HG03175 (cell line): ENCODE data around the gene TSEN15.
"Not testable (repeated sequence)": the region's sequence is repeated elsewhere in the genome, so short reads cannot be mapped to it uniquely, and the experiment has no call there.

Source experiments
- ATAC-seq: cut with Tn5 transposase; IDR thresholded peaks from one replicate; pipeline ENCODE4 v1.9.1; 2021; ENCODE audit warnings: mild to moderate bottlenecking, moderate library complexity; ENCODE audit not compliant: unreplicated experiment

TSEN15 gene

DNA sequence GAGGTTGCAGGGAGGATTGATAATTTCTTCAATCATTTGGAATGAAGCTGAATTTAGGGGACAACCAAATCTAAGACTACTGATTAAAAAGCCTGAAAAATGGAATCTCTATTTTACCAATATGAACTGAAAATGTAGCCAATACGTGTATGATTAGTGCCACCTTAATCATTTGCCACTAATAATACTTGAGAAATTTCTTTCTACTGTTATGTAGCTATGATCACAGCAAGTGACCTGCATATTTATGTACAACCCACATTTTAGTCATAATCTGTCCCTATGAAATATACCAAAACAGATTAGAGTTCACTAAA lies 20.5 kb upstream of the TSEN15 start:
- ATAC-seq, result no peak

DNA sequence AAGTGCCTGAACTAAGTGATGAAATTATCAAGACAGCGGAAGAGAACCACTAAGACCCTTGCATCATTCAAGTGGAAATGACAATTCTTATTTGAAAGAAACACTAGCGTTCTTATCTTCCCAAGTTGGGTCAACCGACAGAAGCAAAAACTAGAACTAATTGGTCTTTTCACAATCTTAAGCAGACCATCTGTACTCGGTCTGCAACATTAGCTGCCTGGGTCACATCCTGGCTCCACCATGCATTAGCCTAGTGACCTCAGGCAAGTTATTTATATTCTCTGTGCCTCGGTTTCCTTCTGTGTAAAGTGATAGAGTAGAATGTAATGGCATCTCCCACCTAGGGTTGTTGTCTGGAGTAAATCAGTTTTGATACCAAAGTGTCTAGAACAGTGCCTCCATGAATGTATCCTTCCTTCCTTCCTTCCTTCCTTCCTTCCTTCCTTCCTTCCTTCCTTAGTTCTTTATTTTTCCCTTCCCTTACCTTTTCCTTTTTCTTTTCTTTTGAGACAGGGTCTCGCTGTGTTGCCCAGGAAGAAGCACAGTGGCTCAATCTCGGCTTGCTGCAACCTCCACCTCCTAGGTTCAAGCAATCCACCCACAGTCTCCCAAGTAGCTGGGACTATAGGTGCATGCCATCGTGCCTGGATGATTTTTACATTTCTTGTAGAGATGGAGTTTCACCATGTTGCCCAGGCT lies 20.0 kb upstream of the TSEN15 start:
- no peak for ATAC-seq

DNA sequence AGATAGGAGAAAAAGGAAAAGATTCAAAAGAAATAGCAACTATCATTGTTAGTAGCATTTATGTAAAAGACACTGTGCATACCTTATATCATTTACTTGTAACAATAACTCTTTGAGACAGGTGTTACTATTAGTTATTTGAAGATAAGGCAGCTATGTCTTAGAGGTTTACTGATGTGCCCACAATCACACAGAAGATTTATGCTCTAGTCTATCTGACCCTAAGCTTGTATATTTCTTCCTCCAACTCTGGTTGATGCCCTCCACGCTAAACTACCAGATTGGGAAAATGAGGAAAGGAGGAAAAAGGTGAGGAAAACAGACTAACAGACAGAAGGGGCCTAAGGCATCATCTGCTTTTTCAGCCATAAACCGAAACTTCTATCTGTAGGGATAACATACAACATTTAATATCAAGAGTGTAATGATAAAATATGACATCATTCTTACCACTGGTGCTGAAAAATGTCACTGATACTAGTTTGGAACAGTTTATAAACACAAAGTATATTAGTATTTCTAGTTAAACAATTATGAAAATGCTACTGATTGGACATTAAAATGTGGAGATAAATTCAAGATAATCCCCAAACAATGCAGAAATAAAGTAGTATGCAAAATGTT lies 19.1 kb upstream of the TSEN15 start:
- no peak for ATAC-seq

GRCh38 chr1:184032930-184033418 lies 18.6 kb upstream of the TSEN15 start:
- ATAC-seq, result no peak

GRCh38 chr1:184033711-184034167 lies 17.8 kb upstream of the TSEN15 start:
- no peak for ATAC-seq

DNA sequence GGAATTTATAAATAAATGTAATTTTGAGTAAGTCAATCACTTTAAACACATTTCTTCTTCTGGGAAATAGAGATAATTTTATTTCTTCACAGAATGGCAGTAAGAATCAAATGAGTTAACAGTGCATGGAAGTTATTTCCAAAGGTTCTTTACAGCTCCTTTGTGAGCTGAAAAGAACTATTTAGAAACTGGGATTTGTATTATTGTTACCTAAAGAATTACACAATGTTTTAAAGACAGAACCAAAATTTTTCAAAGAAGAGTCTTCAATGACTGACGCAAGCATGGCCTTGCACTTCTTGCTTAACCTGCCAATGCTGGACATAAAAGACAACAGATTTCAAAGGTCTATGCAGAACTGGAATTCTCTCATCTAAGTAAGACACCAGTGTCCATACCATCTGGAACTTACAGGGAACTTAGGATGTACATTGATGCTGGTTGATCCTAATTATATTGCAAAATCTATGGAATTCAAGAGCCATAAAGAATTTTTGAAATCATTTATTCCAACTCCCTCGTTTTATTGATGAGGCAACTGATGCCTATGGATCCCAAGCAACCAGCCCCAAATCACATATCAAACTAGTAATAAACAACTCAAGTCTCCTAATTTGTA lies 16.7 kb upstream of the TSEN15 start:
- ATAC-seq, result no peak

DNA sequence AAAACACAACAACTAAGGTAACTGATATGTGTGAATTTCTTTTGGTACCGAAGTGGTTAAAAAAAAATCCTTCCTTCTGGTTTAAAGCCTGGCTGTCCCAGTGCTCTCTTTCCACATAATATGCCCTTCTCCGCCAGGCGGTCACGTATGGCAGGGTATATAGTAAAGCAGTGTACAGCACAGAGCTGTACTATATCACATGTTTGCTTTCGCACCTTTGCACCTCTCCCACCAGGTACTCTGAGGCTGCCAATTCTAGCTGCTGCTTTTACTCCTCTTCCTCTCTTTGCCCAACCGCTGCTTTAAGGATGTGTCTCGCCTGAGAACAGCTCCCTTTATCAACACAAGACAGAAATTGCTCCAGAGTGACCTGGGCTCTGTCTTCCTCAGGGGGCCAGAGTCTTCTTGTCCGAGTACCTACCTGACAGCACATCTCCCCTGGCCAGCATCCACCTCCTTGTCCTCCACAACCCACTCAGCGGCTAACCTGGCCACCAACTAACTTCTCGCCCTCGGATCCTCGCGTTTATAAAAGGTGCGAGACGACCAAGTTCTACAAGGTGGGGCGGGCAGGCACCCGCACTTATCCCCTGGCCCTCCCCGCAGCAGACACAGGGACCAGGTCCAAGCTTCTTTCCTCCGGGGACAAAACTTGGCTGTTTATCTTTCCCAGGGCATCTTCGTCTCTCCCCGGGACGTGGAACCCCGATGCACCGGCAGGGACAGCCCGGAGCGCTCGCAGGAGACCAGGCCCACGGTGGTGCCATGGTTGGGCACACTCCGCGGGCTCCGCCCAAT lies 15.6 kb upstream of the TSEN15 start:
- no peak for ATAC-seq

- peak; percentile 17 for ATAC-seq
Measured at GRCh38 chr1:184036517-184036949, 15.0 kb upstream of the TSEN15 start.

DNA sequence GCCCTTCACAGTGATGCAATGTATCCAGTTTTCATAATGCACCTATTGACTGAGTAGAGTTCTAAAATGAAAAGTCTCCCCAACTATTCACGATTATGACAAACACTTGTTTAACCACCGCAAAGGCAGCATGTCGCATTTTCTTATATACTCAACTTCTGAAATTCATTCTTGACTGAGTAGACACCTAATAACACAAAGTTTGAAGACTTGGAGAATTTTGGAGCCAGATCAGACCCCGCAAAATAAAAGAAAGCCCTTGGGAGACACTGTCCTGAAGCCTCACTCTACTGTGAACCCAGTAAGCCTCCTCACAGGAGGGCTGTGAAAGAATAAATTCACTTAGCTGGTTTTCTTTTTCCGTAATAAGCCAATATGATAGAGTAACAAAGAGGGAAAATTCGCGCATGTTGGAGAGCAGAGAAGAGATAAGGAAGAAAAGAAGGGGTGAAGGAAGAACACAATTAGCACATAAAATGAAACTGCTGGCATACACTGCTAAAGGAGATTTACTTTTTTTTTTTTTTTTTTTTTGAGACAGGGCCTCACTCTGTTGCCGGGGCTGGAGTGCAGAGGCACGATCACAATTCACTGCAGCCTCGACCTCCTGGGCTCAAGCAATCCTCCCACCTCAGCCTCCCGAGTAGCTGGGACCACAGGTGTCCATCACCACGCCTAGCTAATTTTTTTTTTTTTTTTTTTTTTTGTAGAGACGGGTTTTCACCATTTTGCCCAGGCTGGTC lies 13.5 kb upstream of the TSEN15 start:
- no peak for ATAC-seq

GRCh38 chr1:184039126-184039525 lies 12.4 kb upstream of the TSEN15 start:
- ATAC-seq, result no peak

DNA sequence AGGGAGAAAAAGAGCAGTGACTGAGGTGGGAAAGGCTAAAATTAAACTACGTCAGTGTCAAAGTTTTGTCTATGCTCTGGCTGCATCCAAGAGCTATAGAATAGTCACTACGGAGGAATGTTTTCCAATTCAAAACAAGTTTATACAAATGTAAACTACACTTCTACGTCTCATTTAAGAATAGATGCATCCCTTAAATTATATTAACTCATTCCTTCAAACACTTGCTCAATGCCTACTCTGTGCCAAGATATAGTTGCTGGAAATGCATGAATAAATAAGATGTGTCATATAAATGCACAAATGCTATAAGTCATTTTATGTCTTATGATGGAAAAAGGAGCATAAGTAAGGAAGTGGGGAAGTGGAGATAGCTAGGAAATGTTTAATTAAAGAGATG lies 9.8 kb upstream of the TSEN15 start:
- no peak for ATAC-seq

DNA sequence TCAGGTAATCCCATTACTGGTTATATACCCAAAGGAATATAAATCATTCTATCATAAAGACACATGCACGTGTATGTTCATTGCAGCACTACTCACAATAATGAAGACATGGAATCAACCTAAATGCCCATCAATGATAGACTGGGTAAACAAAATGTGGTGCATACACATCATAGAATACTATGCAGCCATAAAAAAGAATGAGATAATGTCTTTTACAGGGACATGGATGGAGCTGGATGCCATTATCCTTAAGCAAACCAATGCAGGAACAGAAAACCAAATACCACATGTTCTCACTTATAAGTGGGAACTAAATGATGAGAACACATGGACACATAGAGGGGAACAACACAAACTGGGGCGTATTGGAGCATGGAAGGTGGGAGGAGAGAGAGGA lies 8.2 kb upstream of the TSEN15 start:
- not testable (repeated sequence) for ATAC-seq

DNA sequence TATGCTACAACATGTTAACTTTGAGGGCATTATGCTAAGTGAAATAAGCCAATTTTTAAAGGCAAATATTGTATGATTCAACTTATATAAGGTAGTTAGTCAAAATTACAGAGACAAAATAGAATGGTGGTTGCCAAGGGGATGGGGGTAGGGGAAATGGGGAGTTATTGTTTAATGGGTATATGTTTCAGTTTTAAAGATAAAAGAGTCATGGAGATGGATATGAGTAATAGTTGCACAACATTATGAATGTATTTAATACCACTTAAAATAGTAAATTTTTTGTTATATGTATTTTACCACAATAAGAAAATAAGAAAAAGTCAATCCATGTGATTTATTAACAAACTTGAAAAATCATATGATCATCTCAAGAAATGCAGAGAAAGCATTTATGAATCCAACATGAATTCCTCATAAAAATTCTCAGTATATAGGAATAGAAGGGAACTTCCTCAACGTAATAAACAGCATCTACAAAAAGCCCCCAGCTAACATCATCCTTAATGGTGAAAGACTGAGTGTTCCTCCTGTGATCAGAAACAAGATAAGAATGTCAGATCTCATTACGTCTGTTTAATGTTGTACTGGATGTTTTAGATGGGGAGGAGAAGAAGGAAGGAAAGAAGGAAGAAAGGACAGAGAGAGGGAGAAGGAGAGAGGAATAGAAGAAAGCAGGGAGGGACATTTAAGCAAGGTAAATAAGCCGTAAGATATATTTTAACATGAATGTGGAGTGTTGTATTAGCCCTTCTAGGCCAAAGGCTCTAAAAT lies 6.7 kb upstream of the TSEN15 start:
- ATAC-seq, result no peak

- ATAC-seq, result not testable (repeated sequence)
Measured at GRCh38 chr1:184047541-184047940, 4.0 kb upstream of the TSEN15 start.

GRCh38 chr1:184048561-184049240 lies 2.8 kb upstream of the TSEN15 start:
- ATAC-seq, result no peak

- no peak for ATAC-seq
Measured at GRCh38 chr1:184049291-184049690, 2.2 kb upstream of the TSEN15 start.

- ATAC-seq, result no peak
Measured at GRCh38 chr1:184049836-184050468, 1.6 kb upstream of the TSEN15 start.

GRCh38 chr1:184050636-184051035 lies 894 bp upstream of the TSEN15 start:
- ATAC-seq, result no peak

- no peak for ATAC-seq
Measured at GRCh38 chr1:184051138-184051484, 419 bp upstream of the TSEN15 start.
